Mesendoderm (in vitro differentiated cells): ENCODE data around the gene POPDC2.

Source experiments
- DNase-seq: peaks from one replicate; pipeline ENCODE4 v3.0.0; 2013
- H2AK5ac ChIP-seq: 2 replicates; pipeline ENCODE4 v1.6.1; 2013; ENCODE audit warnings: low read length, inconsistent platforms
- H2BK120ac ChIP-seq: 2 replicates; pipeline ENCODE4 v1.6.1; 2013; ENCODE audit warnings: low read depth, mild to moderate bottlenecking, low read length, moderate library complexity, mixed read lengths
- H2BK15ac ChIP-seq: replicated peaks from 2 replicates; pipeline ENCODE4 v1.6.1; 2013; ENCODE audit warnings: low read depth, mild to moderate bottlenecking, moderate library complexity
- H2BK5ac ChIP-seq: 2 replicates; pipeline ENCODE4 v1.6.1; 2013; ENCODE audit warnings: low read length, inconsistent platforms
- H3K18ac ChIP-seq: 2 replicates; pipeline ENCODE4 v1.6.1; 2013; ENCODE audit warnings: mild to moderate bottlenecking, low read length, mixed read lengths
- H3K23ac ChIP-seq: one replicate; pipeline ENCODE4 v1.6.1; 2013; ENCODE audit warnings: low read length
- H3K27ac ChIP-seq: 2 replicates; pipeline ENCODE4 v1.5.1; 2013; ENCODE audit warnings: low read depth, mild to moderate bottlenecking, inconsistent platforms, low read length, moderate library complexity
- H3K27me3 ChIP-seq: 2 replicates; pipeline ENCODE4 v1.6.1; 2013; ENCODE audit warnings: low read length, control low read depth, mild to moderate bottlenecking, inconsistent platforms; ENCODE audit not compliant: insufficient read depth, poor library complexity
- H3K36me3 ChIP-seq: 2 replicates; pipeline ENCODE4 v1.6.1; 2013; ENCODE audit warnings: low read length, inconsistent platforms; ENCODE audit not compliant: control insufficient read depth, insufficient read depth
- H3K4ac ChIP-seq: one replicate; pipeline ENCODE4 v1.6.1; 2013; ENCODE audit warnings: low read depth, mild to moderate bottlenecking, low read length, moderate library complexity
- H3K4me1 ChIP-seq: 2 replicates; pipeline ENCODE4 v1.6.1; 2013; ENCODE audit warnings: low read depth, low read length, inconsistent platforms; ENCODE audit not compliant: control insufficient read depth
- H3K4me2 ChIP-seq: 2 replicates; pipeline ENCODE4 v1.6.1; 2013; ENCODE audit warnings: low read length
- H3K4me3 ChIP-seq: 2 replicates; pipeline ENCODE4 v1.5.1; 2013; ENCODE audit warnings: mild to moderate bottlenecking, low read length
- H3K56ac ChIP-seq: one replicate; pipeline ENCODE4 v1.6.1; 2013; ENCODE audit warnings: low read length
- H3K79me1 ChIP-seq: 2 replicates; pipeline ENCODE4 v1.6.1; 2013; ENCODE audit warnings: low read length, inconsistent platforms
- H3K79me2 ChIP-seq: 2 replicates; pipeline ENCODE4 v1.6.1; 2013; ENCODE audit warnings: mild to moderate bottlenecking, low read length; ENCODE audit not compliant: control insufficient read depth, insufficient read depth
- H3K9ac ChIP-seq: 2 replicates; pipeline ENCODE4 v1.6.1; 2013; ENCODE audit warnings: low read length, inconsistent platforms
- H4K5ac ChIP-seq: one replicate; pipeline ENCODE4 v1.6.1; 2013; ENCODE audit warnings: low read length
- H4K8ac ChIP-seq: one replicate; pipeline ENCODE4 v1.6.1; 2013; ENCODE audit warnings: low read depth, mild to moderate bottlenecking, control low read depth, low read length, moderate library complexity
- WGBS: extraction: QIAGEN DNeasy Blood & Tissue Kit; methylation state at CpG from one replicate; pipeline ENCODE4 v1.1.7; 2013; ENCODE audit warnings: low lambda C conversion rate, missing lambda C conversion rate; ENCODE audit not compliant: insufficient coverage; ENCODE audit errors: extremely low coverage; 5-methylcytosine and 5-hydroxymethylcytosine counted together

Gene POPDC2

GRCh38 chr3:119592861-119593260 is 67.5 kb downstream of the POPDC2 start:
- Histone ChIP-seq H3K79me1 (no peaks in the 10 kb centered on the region), H3K4ac (no peak overlapping the region), H3K18ac (no peak overlapping the region), H3K36me3 (no peaks in the 10 kb centered on the region), H3K27ac (no peak overlapping the region), H3K4me3 (no peak overlapping the region), H3K23ac (no peak overlapping the region), H4K8ac (no peak overlapping the region), H2BK15ac (no peak overlapping the region), H3K79me2 (no peaks in the 10 kb centered on the region), H4K5ac (no peak overlapping the region), H3K27me3 (no peaks in the 10 kb centered on the region), H3K9ac (no peak overlapping the region), H2AK5ac (no peak overlapping the region), H2BK5ac (no peak overlapping the region), H2BK120ac (no peak overlapping the region), H3K4me1 (peaks cover 4% of the 10 kb centered on the region), H3K4me2 (no peak overlapping the region), H3K56ac (no peak overlapping the region)
- DNase-seq: no peak
- no CpG with 5 or more reads among the region's 1 CpG for WGBS
